A549 (cell line): ENCODE measurements around the gene NIBAN1.

ENCODE experiments used
- CEBPB ChIP-seq, 2 experiments: fragments of >200 bp in 1 of 2; sonication (Bioruptor Twin) in 1 of 2; formaldehyde crosslinking in 1 of 2; IDR thresholded peaks; 2 replicates each; pipeline ENCODE4 v1.6.1; 2012 to 2016
- ESRRA ChIP-seq: fragments of 150-350 bp; IDR thresholded peaks from 2 replicates; pipeline ENCODE4 v1.6.1; 2014; ENCODE audit warnings: mild to moderate bottlenecking, low read length, borderline replicate concordance
- MYC ChIP-seq: IDR thresholded peaks from 2 replicates; pipeline ENCODE4 v1.6.1; 2012; ENCODE audit warnings: mild to moderate bottlenecking, inconsistent platforms, low read length, improper control_type of control experiment, borderline replicate concordance
- POLR2A ChIP-seq: IDR thresholded peaks from 2 replicates; pipeline ENCODE4 v1.6.1; 2012; ENCODE audit warnings: mild to moderate bottlenecking, low read length
- SREBF2 ChIP-seq: fragments of 450-650 bp; IDR thresholded peaks from 2 replicates; pipeline ENCODE4 v1.6.1; 2014; ENCODE audit warnings: mild to moderate bottlenecking, moderate library complexity
- ZNF302 ChIP-seq: fragments of 250-450 bp; sonication (Bioruptor Pico); IDR thresholded peaks from 2 replicates; pipeline ENCODE4 v1.9.0; 2021; ENCODE audit warnings: inconsistent platforms, mild to moderate bottlenecking, moderate library complexity
- TF ChIP-seq, protein P1 (sequence below): IDR thresholded peaks from 2 replicates; pipeline ENCODE4 v1.6.1; 2012
- TF ChIP-seq, protein P2 (sequence below): fragments of >200 bp; sonication (Bioruptor Twin); formaldehyde crosslinking; IDR thresholded peaks from 3 replicates; pipeline ENCODE4 v1.5.1; 2016
- TF ChIP-seq, protein P3 (sequence below): fragments of 200-600 bp; sonication (generic); IDR thresholded peaks from 2 replicates; pipeline ENCODE4 v1.6.1; 2016; ENCODE audit warnings: antibody characterized with exemption, mild to moderate bottlenecking, moderate library complexity

DNA sequence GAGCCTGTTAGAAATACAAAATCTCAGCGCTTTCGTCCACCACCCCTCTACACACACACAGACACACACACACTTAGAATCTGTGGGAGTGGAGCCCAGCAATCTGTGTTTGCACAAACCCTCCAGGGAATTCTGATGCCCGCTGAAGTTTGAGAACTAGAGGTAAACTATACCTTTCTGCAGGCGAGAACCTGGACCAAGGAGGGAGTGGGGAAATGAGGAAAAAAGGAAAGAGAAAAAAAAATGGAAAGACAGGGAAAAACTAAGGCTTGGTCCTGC, 468 bp upstream of the NIBAN1 start:
- TF ChIP-seq ZNF302 (CRISPR knock-in tag) = no peak
- TF ChIP-seq, protein P1, sequence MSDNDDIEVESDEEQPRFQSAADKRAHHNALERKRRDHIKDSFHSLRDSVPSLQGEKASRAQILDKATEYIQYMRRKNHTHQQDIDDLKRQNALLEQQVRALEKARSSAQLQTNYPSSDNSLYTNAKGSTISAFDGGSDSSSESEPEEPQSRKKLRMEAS = no peak
- TF ChIP-seq MYC = no peak
- TF ChIP-seq, protein P2, sequence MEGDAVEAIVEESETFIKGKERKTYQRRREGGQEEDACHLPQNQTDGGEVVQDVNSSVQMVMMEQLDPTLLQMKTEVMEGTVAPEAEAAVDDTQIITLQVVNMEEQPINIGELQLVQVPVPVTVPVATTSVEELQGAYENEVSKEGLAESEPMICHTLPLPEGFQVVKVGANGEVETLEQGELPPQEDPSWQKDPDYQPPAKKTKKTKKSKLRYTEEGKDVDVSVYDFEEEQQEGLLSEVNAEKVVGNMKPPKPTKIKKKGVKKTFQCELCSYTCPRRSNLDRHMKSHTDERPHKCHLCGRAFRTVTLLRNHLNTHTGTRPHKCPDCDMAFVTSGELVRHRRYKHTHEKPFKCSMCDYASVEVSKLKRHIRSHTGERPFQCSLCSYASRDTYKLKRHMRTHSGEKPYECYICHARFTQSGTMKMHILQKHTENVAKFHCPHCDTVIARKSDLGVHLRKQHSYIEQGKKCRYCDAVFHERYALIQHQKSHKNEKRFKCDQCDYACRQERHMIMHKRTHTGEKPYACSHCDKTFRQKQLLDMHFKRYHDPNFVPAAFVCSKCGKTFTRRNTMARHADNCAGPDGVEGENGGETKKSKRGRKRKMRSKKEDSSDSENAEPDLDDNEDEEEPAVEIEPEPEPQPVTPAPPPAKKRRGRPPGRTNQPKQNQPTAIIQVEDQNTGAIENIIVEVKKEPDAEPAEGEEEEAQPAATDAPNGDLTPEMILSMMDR = no peak
- TF ChIP-seq SREBF2 = no peak
- no peak for TF ChIP-seq ESRRA
- TF ChIP-seq, protein P3, sequence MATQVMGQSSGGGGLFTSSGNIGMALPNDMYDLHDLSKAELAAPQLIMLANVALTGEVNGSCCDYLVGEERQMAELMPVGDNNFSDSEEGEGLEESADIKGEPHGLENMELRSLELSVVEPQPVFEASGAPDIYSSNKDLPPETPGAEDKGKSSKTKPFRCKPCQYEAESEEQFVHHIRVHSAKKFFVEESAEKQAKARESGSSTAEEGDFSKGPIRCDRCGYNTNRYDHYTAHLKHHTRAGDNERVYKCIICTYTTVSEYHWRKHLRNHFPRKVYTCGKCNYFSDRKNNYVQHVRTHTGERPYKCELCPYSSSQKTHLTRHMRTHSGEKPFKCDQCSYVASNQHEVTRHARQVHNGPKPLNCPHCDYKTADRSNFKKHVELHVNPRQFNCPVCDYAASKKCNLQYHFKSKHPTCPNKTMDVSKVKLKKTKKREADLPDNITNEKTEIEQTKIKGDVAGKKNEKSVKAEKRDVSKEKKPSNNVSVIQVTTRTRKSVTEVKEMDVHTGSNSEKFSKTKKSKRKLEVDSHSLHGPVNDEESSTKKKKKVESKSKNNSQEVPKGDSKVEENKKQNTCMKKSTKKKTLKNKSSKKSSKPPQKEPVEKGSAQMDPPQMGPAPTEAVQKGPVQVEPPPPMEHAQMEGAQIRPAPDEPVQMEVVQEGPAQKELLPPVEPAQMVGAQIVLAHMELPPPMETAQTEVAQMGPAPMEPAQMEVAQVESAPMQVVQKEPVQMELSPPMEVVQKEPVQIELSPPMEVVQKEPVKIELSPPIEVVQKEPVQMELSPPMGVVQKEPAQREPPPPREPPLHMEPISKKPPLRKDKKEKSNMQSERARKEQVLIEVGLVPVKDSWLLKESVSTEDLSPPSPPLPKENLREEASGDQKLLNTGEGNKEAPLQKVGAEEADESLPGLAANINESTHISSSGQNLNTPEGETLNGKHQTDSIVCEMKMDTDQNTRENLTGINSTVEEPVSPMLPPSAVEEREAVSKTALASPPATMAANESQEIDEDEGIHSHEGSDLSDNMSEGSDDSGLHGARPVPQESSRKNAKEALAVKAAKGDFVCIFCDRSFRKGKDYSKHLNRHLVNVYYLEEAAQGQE = no peak
- no peak for TF ChIP-seq CEBPB (IDR thresholded peaks at IDR 0.05)
- no peak for TF ChIP-seq POLR2A
